Measurements from ENCODE around the gene RAB11FIP4.

DNA sequence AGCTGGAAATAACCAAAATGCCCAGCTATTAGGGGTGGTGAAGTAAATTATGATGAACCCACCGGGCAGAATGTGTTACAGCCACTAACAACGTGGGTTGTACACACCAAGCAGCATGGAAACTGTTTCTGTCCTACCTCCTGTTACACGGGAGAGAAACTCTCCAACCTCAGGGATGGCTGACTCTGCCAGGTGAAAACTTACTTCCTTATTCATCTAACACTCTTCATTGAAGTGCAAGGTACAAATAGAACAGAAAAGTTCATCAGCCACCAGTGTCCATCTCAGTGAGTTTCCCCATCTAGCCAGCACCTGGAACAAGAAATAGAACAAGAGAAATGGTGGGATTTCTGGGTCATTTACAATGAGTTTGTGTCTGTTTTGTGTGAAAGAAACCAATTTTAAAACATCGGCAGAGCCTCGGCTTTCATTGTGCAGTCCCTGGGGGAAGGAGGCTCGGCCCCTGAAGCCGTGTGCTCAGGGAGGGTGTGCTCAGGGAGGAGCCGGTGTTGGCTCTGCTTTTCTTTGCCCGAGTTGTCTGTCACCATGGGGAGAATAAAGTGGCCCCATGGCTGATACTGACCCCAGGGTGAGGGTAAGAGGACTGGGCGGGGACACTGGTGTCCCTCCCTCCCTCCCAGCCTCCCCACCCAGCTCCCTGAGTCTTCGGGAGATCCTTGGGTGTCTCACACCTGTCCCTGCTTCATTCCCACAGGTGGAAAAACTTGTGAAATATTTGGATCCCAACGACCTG, 39.8 kb downstream of the RAB11FIP4 start:
- no peak for TF ChIP-seq POLR2AphosphoS5 (IDR thresholded peaks at IDR 0.05; ENCODE audit: borderline replicate concordance, low read depth, low read length)
- no peak for TF ChIP-seq EZH2 (IDR thresholded peaks at IDR 0.05)

Data from SK-N-MC (cell line).